H9 (cell line): ENCODE measurements around the gene BMPER. TPM values are rescaled to one million over a fixed set of nuclear protein-coding genes. Genes with fewer than 3 reads are reported as not detected.

Experiments
- DNase-seq: peaks from one replicate; pipeline ENCODE4 v3.0.0-alpha.2; 2017
- H2AFZ ChIP-seq: one replicate; pipeline ENCODE4 v1.6.1; 2013; ENCODE audit warnings: mild to moderate bottlenecking, low read length, control low read depth, moderate library complexity
- H2AK5ac ChIP-seq: 2 replicates; pipeline ENCODE4 v1.6.1; 2013; ENCODE audit warnings: low read length, control low read depth, mixed read lengths; ENCODE audit not compliant: insufficient read length
- H2BK120ac ChIP-seq: one replicate; pipeline ENCODE4 v1.6.1; 2013; ENCODE audit warnings: low read depth, mild to moderate bottlenecking, low read length, control low read depth, inconsistent platforms; ENCODE audit not compliant: poor library complexity, severe bottlenecking
- H2BK12ac ChIP-seq: 2 replicates; pipeline ENCODE4 v1.6.1; 2013; ENCODE audit warnings: low read length, control low read depth, mixed read lengths, low read depth; ENCODE audit not compliant: insufficient read length
- H2BK15ac ChIP-seq: 2 replicates; pipeline ENCODE4 v1.6.1; 2013; ENCODE audit warnings: low read depth, low read length, control low read depth
- H2BK20ac ChIP-seq: one replicate; pipeline ENCODE4 v1.6.1; 2013; ENCODE audit warnings: low read depth, mild to moderate bottlenecking, low read length, control low read depth, inconsistent platforms; ENCODE audit not compliant: poor library complexity, severe bottlenecking
- H2BK5ac ChIP-seq: 2 replicates; pipeline ENCODE4 v1.6.1; 2013; ENCODE audit warnings: low read length, control low read depth, mixed read lengths; ENCODE audit not compliant: insufficient read length
- H3K14ac ChIP-seq: 2 replicates; pipeline ENCODE4 v1.6.1; 2013; ENCODE audit warnings: low read length, control low read depth; ENCODE audit not compliant: insufficient read depth
- H3K18ac ChIP-seq: 2 replicates; pipeline ENCODE4 v1.6.1; 2013; ENCODE audit warnings: low read depth, mild to moderate bottlenecking, mixed read lengths, low read length, control low read depth; ENCODE audit not compliant: insufficient read length
- H3K23ac ChIP-seq: 2 replicates; pipeline ENCODE4 v1.6.1; 2013; ENCODE audit warnings: low read length, control low read depth, mixed read lengths, low read depth; ENCODE audit not compliant: insufficient read length
- H3K23me2 ChIP-seq: 2 replicates; pipeline ENCODE4 v1.6.1; 2013; ENCODE audit warnings: low read depth, mild to moderate bottlenecking, mixed read lengths, low read length, control low read depth; ENCODE audit not compliant: insufficient read length, poor library complexity, severe bottlenecking
- H3K27ac ChIP-seq: 2 replicates; pipeline ENCODE4 v1.5.1; 2013; ENCODE audit warnings: low read length, control low read depth, mixed read lengths, low read depth; ENCODE audit not compliant: insufficient read length
- H3K27me3 ChIP-seq: 2 replicates; pipeline ENCODE4 v1.6.1; 2013; ENCODE audit warnings: low read length, control low read depth, inconsistent platforms; ENCODE audit not compliant: insufficient read depth
- H3K4ac ChIP-seq: 2 replicates; pipeline ENCODE4 v1.6.1; 2013; ENCODE audit warnings: low read depth, mild to moderate bottlenecking, control low read depth, inconsistent platforms, low read length, moderate library complexity
- H3K4me1 ChIP-seq: 2 replicates; pipeline ENCODE4 v1.6.1; 2013; ENCODE audit warnings: low read length, control low read depth, inconsistent platforms; ENCODE audit not compliant: insufficient read depth
- H3K4me2 ChIP-seq: 2 replicates; pipeline ENCODE4 v1.6.1; 2013; ENCODE audit warnings: low read length, control low read depth, mixed read lengths; ENCODE audit not compliant: insufficient read length, insufficient read depth
- H3K56ac ChIP-seq: 2 replicates; pipeline ENCODE4 v1.6.1; 2013; ENCODE audit warnings: low read depth, mild to moderate bottlenecking, mixed read lengths, low read length, control low read depth; ENCODE audit not compliant: insufficient read length
- H3K79me1 ChIP-seq: 2 replicates; pipeline ENCODE4 v1.6.1; 2013; ENCODE audit warnings: low read depth, mild to moderate bottlenecking, moderate library complexity, low read length, control low read depth, inconsistent platforms; ENCODE audit not compliant: insufficient read depth, poor library complexity, severe bottlenecking
- H3K79me2 ChIP-seq: 2 replicates; pipeline ENCODE4 v1.6.1; 2013; ENCODE audit warnings: low read length, control low read depth, inconsistent platforms; ENCODE audit not compliant: insufficient read depth
- H3K9ac ChIP-seq: 2 replicates; pipeline ENCODE4 v1.6.1; 2013; ENCODE audit warnings: low read length, control low read depth, mixed read lengths; ENCODE audit not compliant: insufficient read length; ENCODE audit errors: extremely low read depth
- H3K9me3 ChIP-seq: one replicate; pipeline ENCODE4 v1.6.1; 2013; ENCODE audit warnings: low read depth, low read length, inconsistent platforms; ENCODE audit not compliant: control insufficient read depth
- H3T11ph ChIP-seq: one replicate; pipeline ENCODE4 v1.6.1; 2013; ENCODE audit warnings: mild to moderate bottlenecking, low read length, control low read depth, inconsistent platforms
- H4K20me1 ChIP-seq: one replicate; pipeline ENCODE4 v1.6.1; 2013; ENCODE audit not compliant: control insufficient read depth, insufficient read length, insufficient read depth
- H4K5ac ChIP-seq: 2 replicates; pipeline ENCODE4 v1.6.1; 2013; ENCODE audit warnings: low read depth, mild to moderate bottlenecking, mixed read lengths, low read length, control low read depth; ENCODE audit not compliant: insufficient read length
- H4K8ac ChIP-seq: replicated peaks from 2 replicates; pipeline ENCODE4 v1.6.1; 2013; ENCODE audit warnings: low read length, control low read depth, mixed read lengths, low read depth; ENCODE audit not compliant: insufficient read length
- H4K91ac ChIP-seq: 2 replicates; pipeline ENCODE4 v1.6.1; 2013; ENCODE audit warnings: low read depth, mild to moderate bottlenecking, moderate library complexity, mixed read lengths, low read length, control low read depth; ENCODE audit not compliant: insufficient read length
- H3K27ac Mint-ChIP-seq, 3 experiments: 2 replicates in 2 of 3; 3 replicates in 1 of 3; pipeline ENCODE4 v1.8.0; 2020 to 2021; ENCODE audit warnings: mixed read lengths in 3 of 3, mild to moderate bottlenecking in 1 of 3, moderate library complexity in 1 of 3
- H3K27me3 Mint-ChIP-seq: 2 replicates; pipeline ENCODE4 v1.8.0; 2021; ENCODE audit warnings: low read depth, mild to moderate bottlenecking, moderate library complexity, mixed read lengths
- H3K36me3 Mint-ChIP-seq, 3 experiments: 2 replicates in 2 of 3; 3 replicates in 1 of 3; pipeline ENCODE4 v1.8.0; 2020 to 2021; ENCODE audit warnings: low read depth in 3 of 3, mixed read lengths in 3 of 3; ENCODE audit not compliant: insufficient read depth in 1 of 3
- H3K4me1 Mint-ChIP-seq, 2 experiments: 2 replicates each; pipeline ENCODE4 v1.8.0; 2020; ENCODE audit warnings: mixed read lengths in 2 of 2
- H3K4me3 Mint-ChIP-seq, 2 experiments: 2 replicates in 1 of 2; 3 replicates in 1 of 2; pipeline ENCODE4 v1.8.0; 2020 to 2021; ENCODE audit warnings: mild to moderate bottlenecking in 2 of 2, mixed read lengths in 2 of 2, moderate library complexity in 1 of 2
- H3K9me3 Mint-ChIP-seq, 2 experiments: 2 replicates in 1 of 2; 3 replicates in 1 of 2; pipeline ENCODE4 v1.8.0; 2020; ENCODE audit warnings: mild to moderate bottlenecking in 2 of 2, mixed read lengths in 2 of 2, moderate library complexity in 1 of 2
- CTCF ChIP-seq: fragments of 200-600 bp; sonication (generic); conservative IDR thresholded peaks from 3 replicates; pipeline ENCODE4 v1.8.0; 2021; ENCODE audit warnings: antibody characterized with exemption, mild to moderate bottlenecking
- WGBS: extraction: QIAGEN DNeasy Blood & Tissue Kit; methylation state at CpG from one replicate; pipeline ENCODE4 v1.1.7; 2013; ENCODE audit warnings: missing lambda C conversion rate, low lambda C conversion rate, mixed read lengths; ENCODE audit not compliant: insufficient read length; ENCODE audit errors: extremely low coverage; 5-methylcytosine and 5-hydroxymethylcytosine counted together
- total RNA-seq: library from RNA; stranded (reverse); gene quantifications from 2 replicates; pipeline ENCODE4 v1.2.1, GENCODE V29; 2021

The BMPER gene
- total RNA-seq, 1 experiment from 2014 or later = 0.20 TPM

DNA sequence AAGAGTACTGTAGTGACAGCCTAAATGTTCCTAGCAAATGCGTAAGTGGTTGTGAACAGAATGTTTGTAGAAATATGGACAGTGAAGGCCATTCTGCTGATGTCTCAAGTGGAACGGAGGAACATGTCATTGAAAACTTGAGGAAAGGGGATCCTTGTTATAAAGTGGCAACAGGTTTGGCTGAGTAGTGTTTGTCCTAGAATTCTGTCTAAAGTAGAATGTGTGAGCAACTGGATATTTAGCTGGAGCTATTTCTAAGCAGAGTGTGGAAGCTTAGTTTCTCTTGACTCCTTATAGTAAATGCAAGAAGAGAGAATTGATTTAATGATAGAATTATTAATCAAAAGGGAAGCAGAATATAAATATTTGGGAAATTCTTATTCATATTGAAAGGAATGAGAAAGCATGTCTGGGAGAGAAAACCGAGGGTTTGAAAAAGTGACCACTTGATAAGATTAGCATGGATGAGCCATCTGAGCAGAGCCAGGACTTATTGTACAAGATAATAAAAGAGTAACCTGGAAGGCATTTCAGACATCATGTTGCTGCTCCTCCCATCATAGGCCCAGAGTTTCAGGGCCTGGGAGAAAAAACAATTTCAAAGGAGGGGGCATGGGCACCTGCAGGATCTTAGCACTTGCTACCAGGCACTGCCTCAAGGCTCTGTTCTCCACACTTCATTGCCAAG lies 276.1 kb downstream of the BMPER start:
- Histone ChIP-seq H2AK5ac (no peak overlapping the region), H4K91ac (no peak overlapping the region), H2BK120ac (no peak overlapping the region), H3T11ph (no peak overlapping the region), H2BK20ac (no peak overlapping the region), H2AFZ (no peak overlapping the region), H4K20me1 (no peaks in the 10 kb centered on the region), H4K8ac (no peak overlapping the region), H3K79me1 (no peaks in the 10 kb centered on the region), H4K5ac (no peak overlapping the region), H3K4ac (no peak overlapping the region), H2BK5ac (no peak overlapping the region), H3K9me3 (no peaks in the 10 kb centered on the region), H2BK12ac (no peak overlapping the region), H2BK15ac (no peak overlapping the region), H3K9ac (no peak overlapping the region), H3K23me2 (no peaks in the 10 kb centered on the region), H3K23ac (no peak overlapping the region), H3K79me2 (no peaks in the 10 kb centered on the region), H3K4me2 (no peak overlapping the region), H3K56ac (no peak overlapping the region), H3K18ac (no peak overlapping the region), H3K14ac (no peak overlapping the region), H3K27me3 (no peaks in the 10 kb centered on the region), H3K27ac (no peak overlapping the region), H3K4me1 (peaks cover 2% of the 10 kb centered on the region; the same call in 1 of the 2 replicates)
- TF ChIP-seq CTCF = no peak
- no peaks in the 10 kb centered on the region for H3K27me3 Mint-ChIP-seq
- peaks cover 5 to 7% of the 10 kb centered on the region in 2 experiments; a peak in 3 of 4 replicates for H3K4me1 Mint-ChIP-seq
- peaks cover 0 to 3% (median 2%) of the 10 kb centered on the region in 3 experiments; a peak in 3 of 7 replicates for H3K36me3 Mint-ChIP-seq
- WGBS = no CpG with 5 or more reads among the region's 3 CpGs
- DNase-seq = no peak
- no peak overlapping the region for H3K27ac Mint-ChIP-seq
- no peaks in the 10 kb centered on the region for H3K9me3 Mint-ChIP-seq
- H3K4me3 Mint-ChIP-seq = no peak overlapping the region
